Germinal center (tissue), 1 donor: ENCODE data around the gene LRRK1.

ENCODE experiments used
- DNase-seq: peaks from one replicate; pipeline ENCODE4 v3.0.0; 2012; ENCODE audit warnings: mixed read lengths, low spot score

LRRK1 gene

DNA sequence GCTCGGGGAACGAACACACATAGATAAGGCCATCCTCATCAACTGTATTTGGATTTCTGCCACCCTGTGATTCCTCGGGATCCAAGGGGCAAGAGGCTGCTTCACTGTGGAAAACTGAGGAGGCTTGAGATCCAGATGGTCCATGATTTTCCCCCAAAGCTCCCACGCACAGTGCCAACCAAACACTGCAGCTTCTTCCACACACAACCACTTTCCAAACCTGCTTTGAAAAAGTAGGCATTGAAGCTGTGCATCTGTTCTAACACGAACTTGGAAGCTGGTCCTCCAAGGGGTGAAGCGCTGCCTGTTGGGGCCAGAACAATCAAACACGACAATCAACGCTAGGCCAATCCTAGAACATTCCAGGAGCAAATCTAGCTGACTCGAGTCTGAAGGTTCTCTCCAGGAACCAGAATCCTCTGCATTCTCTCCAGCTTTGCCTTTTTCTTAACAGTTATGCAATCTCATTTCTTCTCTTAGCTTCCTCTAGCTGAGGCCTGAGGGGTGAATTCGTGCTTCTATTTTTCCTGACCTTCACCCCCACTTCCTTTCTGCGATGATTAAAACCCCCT is 104.4 kb downstream of the LRRK1 start:
- no peak for DNase-seq

DNA sequence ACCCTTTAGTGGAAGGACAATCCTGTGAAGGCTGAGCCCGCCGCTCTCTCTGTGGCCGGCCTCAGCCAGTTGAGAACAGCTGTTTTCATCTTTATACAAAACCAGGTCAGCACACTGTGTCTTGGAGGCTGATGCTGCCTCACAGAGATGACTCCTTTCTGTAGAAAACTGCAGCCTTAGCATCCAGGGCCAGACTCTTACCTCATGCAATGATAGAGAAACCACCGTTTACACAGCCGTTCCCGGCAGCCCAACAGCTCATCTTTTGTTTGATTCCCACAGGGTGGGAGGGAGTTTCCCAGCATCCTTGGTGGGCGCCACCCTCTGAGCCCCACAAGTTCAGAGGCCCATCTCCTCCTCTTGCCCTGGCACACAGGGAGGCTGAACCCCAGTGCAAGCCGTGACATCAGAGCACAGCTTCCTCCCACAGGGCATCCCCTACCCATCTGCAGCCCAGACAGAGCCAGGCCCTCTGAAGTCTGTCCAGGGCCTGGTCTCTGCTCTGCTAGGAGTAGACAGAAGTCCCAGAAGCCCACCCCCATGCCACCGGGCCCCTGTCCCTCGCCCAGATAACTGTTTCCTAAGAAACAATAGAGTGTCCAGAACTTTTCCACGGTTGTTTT is 105.0 kb downstream of the LRRK1 start:
- no peak for DNase-seq

DNA sequence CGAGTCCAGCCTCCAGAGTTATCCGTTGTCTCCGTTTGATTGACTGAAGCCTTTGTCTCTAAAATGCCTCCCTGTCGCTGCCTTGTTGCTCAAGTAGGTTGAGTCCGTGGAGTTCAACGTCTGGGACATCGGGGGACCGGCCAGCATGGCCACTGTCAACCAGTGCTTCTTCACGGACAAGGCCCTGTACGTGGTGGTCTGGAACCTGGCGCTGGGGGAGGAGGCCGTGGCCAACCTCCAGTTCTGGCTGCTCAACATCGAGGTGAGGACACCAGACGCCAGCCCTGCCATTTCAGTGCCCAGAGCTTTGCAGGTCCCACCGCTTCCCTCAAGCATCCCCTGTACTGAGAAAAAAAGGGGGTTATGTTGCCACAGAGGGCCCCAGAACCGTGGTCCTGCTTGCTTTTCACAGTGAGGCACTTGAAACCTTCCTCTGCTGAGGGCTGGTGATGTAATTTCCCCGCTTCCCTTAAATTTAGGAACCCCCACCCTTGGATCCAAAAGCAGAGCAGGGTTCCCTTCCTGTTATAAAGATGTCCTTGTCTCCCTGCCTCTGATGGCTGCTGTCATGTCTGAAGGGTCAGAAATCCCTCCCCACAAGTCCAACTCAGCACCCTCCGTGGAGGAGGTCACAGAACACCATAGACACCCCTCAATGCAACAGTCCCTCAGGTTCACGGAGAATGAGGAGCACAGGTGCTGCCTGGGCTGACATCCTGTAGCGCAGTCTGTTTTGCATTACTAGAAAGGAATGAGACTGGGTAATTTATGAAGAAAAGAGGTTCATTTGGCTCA is 105.7 kb downstream of the LRRK1 start:
- no peak for DNase-seq

DNA sequence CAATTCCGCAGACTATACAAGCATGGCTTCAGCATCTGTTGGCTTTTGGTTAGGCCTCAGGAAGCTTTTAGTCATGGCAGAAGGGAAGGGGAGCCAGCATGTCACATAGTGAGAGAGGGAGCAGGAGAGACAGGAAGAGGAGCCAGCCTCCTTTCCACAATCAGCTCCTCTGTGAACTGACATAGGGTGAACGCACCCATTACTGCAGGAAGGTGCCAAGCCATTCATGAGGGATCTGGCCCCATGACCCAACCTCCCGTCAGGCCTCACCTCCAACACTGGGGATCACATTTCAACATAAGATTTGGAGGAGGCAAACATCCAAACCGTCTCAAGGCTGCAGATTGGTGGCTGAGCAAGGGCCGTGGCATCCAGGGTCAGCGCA is 106.3 kb downstream of the LRRK1 start:
- no peak for DNase-seq

DNA sequence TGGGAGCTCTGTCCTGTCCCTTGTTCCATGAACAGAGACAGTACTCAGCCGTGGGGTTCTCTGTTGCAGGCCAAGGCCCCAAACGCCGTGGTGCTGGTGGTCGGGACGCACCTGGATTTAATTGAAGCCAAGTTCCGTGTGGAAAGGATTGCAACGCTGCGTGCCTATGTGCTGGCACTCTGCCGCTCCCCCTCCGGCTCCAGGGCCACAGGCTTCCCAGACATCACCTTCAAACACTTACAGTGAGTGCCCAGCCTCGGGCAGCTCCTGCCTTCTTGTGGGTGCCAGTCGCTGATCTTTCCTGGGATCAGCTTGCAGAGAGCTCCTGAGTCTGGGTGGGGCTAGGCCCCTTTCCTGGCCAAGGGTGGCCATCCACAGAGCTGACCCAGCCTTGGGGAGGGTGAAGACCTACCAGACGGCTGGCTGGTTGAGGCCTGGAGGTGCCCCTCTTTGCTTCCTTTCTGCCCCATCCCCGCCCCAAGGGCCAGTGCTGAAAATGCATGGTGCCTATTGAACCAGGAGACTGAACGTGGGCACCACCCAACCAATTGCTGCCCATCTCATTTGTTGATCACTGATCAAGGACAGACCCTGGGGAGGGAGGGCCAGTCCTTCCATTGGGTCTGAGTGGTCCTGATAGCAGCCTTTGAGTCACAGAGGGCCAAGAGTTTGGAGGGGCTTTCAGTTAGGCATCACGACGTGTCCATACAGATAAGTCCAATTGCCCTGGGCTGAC is 106.9 kb downstream of the LRRK1 start:
- no peak for DNase-seq

DNA sequence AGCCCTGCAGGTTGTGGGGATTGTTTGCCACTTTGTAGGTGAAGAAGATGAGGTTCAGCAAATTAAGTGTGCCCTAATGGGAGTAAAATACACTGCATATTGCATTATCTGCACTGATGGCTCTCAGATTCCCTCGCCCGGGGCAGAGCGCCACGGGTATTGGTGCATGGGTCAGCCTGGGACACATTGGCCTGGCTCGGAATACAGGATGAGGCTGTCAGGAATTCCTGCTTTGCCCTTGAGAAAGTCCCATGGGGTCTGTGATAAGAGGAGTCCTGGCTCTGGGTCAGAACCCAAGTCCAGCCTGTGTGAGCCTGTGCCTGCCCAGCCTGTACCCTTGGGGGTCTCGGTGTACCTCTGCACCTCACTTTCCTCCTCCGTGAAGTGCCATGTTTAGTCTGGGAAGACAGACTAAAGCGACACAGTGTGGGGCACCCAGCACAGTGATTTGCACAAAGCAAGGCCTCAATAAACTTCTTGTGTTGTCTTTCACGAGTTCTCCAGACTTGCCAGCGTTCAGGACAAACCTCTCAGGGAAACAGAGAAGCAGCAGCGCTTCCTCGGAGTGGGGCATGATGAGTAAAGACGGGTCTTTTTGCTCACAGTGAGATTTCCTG is 107.6 kb downstream of the LRRK1 start:
- no peak for DNase-seq

DNA sequence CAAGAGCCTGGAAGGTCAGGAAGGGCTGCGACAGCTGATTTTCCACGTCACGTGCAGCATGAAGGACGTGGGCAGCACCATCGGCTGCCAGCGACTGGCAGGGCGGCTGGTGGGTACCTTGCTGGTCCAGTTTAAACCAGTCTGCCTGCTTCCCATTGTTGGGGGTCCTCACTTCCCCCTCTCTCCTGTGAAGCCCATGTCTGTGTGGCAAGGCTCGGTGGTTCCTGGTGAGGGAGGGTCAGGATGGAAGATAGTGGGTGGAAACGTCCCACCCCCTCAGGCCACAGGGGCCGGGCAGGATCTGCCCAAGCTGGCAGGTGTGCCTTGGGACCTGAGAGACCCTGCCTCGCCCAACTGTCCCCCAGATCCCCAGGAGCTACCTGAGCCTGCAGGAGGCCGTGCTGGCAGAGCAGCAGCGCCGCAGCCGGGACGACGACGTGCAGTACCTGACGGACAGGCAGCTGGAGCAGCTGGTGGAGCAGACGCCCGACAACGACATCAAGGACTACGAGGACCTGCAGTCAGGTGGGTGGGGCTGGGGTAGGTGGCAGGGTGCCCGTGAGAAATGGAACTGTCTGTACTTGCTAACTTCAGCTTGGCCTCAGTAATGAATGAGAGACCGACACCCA is 108.2 kb downstream of the LRRK1 start:
- no peak for DNase-seq

DNA sequence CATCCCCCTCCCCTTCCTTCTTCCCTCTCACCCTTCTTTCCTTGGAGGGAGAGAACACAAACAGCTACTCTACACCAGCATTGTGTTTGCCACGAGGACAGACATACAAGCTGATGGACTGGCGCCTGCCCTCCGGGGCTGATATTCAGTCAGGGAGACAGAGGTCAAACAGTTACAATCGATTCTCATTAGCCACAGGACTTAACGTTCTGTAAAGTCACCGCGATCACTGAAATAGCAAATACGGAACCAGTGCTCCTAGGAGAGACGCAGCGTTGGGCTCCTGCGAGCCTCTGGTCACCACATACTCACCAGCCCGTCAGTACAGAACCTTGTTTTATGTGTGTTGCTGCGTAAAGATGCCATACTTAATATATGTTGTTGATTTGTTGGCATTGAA is 108.8 kb downstream of the LRRK1 start:
- DNase-seq, result no peak

DNA sequence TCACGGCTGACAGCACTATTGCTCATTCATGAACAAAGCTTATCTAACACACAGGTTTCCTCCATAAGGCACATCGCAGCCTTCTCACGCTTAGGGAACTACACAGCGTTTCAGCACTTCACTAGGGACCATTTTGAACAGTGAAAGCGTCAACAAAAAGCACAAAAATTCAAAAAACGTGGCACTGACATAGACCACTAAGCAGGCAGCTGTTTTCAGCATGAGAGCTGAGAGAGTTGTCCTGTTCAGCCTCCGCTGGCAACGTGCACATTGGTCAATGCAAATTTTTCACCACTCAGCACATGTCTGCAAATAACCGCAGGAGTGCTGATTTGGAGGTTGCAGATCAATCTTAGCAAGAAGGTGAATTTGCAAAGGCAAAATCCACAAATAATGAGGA is 109.2 kb downstream of the LRRK1 start:
- no peak for DNase-seq

DNA sequence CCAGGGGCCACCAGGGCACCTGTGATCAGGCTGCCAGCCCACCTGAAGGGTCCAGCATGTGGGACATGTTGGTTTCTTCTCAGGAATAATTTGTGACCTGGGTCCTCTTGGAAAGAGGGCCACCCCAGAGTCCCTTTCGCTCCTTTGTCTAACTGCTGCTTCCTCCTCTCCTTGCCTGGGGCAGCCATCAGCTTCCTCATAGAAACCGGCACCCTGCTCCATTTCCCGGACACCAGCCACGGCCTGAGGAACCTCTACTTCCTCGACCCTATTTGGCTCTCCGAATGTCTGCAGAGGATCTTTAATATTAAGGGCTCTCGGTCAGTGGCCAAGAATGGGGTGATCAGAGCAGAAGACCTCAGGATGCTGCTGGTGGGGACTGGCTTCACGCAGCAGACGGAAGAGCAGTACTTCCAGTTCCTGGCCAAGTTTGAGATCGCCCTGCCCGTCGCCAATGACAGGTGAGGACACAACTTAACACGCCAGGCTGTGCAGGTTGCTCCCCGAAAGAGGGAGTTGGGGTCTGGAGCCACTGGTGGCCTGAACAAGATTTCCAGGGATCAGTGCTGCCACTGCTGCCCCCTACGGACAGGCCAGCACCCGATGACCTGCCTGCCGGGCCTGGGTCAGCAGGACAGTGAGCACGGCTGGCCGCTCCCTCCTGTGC is 109.7 kb downstream of the LRRK1 start:
- DNase-seq, result no peak

DNA sequence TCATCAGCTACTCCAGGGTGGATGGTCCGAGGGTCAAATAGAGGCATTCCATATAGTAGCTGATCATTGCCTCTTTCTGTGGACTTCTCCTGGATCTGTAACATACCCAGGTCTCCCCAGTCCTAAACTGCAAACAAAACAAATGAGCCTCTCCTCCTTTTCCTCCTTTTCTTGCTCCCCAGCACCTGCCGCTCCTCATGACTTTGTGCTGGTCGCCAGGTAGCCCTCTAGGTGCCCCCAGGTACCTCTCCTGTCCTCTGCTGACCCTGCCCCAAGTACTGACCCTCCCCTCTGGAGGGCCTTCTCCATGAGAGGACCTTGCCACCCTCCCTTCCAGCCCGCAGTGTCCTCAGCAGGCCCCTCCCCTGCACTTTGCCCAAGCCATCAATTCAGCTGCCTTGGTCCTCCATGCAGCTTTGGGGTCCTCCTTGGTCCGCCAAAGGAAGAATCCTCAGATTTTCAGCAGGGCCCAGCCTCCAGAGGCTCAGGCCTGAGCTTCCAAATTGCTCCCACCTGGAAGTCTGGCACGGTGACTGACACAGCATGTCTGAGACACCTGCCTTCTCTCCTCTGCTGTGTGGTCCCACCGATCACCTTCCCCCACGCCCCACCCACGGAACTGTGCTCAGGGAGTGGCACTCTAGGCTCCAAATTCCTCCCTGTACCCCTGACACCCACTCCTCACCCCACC is 111.0 kb downstream of the LRRK1 start:
- DNase-seq, result no peak

DNA sequence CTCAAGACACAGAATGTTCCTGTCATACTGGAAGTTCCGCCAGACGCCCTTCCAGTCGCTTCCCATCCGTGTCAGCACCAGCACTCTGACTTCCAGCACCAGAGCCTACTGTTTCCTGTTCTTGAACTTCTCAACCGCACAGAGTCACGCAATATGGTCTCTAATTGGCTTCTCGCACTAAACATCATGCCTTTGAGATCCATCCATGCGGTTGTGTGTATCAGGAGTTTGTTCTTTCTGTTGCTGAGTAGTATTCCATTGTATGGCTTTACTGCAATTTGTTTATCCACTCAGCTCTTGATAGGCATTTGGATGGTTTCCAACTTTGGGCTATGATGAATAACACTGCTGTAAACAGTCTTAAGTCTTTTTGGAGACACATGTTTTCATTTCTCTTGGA is 112.1 kb downstream of the LRRK1 start:
- no peak for DNase-seq

DNA sequence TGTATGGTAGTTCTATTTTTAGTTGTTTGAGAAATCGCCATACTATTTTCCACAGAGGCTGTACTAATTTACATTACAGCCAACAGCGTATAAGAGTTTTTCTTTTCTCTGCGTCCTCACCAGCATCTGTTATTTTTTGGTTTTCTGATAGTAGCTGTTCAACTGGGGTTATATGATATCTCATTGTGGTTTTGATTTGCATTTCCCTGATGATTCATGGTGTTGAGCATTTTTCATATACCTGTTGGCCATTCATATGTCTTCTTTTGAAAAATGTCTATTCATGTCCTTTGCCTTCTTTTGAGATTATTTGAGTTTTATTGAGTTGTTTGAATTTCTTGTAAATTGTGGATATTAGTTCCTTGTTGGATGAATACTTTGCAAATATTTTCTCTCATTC is 114.6 kb downstream of the LRRK1 start:
- no peak for DNase-seq

DNA sequence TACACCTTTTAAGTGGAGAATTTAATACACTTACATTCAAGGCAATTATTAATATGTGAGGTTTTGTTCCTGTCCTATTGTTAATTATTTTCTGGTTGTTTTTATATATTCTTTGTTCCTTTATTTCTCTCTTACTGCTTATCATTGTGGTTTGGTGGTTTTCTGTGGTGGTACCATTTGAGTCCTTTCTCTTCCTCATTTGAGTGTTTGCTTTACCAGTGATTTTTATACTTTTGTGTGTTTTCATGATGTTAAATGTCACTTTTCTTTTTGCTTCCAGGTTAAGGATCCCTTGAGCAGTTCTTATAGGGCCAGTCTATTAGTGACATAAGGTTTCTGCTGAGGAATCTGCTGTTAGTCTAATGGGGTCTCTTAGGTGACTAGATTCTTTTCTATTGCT is 116.5 kb downstream of the LRRK1 start:
- DNase-seq, result no peak

DNA sequence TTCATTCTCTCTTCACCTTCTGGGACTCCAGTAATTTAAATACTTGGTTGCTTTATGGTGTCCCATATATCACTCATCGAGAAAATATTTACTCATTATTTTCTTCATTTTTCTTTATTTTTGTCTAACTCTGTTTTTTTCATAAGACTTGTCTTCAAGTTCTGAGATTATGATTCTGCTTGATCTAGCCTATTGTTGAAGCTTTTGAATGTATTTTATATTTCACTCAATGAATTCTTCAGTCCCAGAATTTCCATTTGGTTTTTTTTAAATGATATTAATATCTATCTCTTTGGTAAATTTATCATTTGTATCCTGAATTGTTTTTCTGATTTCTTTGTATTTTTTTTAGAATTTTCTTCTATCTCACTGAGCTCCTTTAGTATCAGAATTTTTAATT is 117.0 kb downstream of the LRRK1 start:
- no peak for DNase-seq

DNA sequence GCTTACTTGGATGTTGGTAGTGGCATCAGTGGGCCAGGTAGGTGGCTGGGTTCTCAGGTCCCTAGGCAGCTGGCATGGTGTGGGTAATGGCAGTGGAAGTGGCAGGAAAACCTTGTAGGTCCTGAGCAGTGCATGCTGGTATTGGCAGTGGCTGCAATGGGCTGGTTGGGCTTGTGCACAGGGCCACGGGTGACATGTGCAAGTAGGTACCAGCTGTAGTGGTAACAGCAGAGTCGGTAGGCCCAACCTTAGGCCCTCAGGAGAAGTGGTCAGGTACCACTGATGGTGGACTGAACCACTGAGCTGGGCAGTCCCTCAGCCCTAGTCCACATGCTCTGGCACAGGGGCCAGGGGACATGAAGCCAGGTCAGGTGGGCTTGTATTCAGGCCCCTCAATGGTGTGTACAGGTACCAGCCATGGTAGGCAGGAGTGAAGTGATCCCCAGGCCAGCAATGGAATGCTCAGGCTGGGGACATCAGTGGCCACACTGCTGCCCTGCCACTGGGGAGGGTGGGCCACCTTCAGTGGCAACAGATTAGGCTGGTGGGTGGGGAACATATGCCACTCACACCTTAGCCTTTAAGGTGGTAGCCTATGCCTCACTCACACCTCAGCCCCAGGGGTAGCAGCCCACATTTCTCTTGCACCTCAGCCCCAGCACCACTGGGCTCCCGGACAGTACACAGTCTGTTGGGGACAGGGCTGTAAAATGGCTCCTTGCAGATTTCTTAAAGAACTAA is 118.1 kb downstream of the LRRK1 start:
- no peak for DNase-seq

DNA sequence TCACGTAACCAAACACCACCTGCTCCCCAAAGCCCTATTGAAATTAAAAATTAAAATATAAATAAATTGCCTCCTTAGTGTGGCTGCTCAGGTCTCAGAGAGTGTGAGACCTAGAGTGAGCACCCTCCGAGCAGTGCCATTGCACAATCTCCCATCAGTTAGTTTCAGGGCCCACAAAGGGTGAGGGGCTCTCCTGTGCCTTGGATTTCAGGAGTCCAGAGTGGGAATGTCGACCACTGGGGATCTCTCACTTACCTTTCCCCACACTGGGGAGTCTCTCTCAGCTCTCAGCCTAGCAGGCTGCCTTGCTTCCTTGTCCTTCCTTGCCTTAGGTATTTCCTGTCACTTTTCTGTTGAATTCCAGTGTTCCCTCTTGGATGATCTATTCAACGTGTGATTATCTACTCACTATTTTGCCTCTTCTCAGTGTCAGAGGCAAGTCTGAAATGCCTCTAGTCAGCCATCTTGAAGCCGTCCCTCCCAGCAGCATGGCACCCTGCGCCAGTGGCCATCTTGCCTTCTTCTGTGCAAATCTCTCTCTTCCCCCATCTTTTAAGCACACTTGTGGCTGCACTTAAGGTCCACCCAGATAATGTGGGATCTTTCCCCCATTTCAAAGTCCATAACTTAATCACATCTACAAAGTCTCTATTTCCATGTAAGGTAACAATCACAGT is 119.3 kb downstream of the LRRK1 start:
- DNase-seq, result no peak

DNA sequence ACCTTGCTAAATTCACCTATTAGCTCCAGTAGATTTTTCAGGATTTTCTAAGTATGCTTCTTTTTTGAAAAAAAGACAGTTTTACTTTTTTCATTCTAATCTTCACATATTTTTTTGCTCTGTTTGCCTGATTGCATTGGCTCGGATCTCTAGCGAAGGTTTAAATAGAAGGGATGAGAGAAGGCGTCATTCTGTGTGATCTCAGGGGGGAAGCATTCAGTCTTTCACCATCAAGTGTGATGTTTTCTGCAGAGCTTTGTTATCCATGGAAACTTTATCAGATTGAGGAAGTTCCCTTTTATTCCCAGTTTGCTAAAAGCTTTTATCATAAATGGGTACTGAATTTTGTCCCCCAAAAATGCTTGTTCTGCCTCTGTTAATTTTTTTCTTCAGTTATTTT is 120.3 kb downstream of the LRRK1 start:
- DNase-seq, result no peak

DNA sequence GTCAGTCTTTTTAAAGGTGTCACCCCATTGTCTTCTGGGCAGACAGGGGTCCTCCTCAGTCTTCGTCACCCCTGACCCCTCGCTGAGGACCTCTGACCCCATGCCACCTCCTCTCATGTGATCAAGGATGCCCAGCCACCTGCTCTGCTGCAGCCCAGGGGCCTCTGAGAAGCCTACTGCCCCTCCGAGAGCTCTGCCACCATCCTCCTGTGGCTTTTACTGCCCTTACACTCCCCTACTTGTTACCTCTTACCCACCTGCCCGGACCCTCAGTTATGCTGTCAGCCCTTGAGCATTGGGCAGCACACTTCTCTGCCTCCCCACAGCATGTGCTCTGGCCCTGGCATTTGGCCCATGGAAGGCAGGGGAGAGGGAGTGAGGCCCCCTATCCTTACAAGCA is 123.2 kb downstream of the LRRK1 start:
- no peak for DNase-seq

DNA sequence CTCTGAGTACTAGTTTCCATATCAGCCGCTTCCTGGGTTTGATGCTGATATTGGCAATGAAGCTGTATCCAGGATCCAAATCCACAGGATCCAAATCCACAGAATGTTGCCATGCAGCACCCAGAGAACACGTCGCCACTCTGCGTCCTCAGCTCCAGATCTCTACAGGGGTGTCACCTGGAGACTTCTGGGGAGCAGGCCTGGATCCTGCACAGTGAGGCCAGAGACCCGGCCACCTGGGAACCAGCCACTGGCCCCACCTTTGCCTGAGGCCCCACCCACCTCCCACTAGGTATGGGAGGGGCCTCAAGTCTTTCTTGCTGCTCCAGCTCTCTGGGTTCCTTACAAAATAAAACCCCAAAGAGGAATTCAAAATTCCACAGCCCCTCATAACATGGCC is 123.9 kb downstream of the LRRK1 start:
- DNase-seq, result no peak
